PC-9 (cell line): ENCODE measurements around the gene FAM83C. TPM values are rescaled to one million over a fixed set of nuclear protein-coding genes. Genes with fewer than 3 reads are reported as not detected.

Experiments used
- BruUV-seq: library from RNA; stranded (reverse); fragments of 400-500 nt; replicated peaks from 2 replicates; lab custom pipeline; 2021; lab: Mats Ljungman, UMichigan
- CTCF ChIA-PET: fragments of 300-600 bp; sonication (Branson Sonifier 250); formaldehyde crosslinking; loops from one replicate; lab custom pipeline; 2022; ENCODE audit warnings: antibody characterized with exemption; lab: Charles Lee
- POLR2A ChIA-PET: fragments of 300-600 bp; sonication (Branson Sonifier 250); formaldehyde crosslinking; loops from one replicate; lab custom pipeline; 2022; ENCODE audit warnings: antibody characterized with exemption; ENCODE audit not compliant: unreplicated experiment; lab: Charles Lee
- DNase-seq, 2 experiments: peaks; one replicate each; pipeline versions ENCODE4 v3.0.0 to v3.0.0-alpha.2; 2015 to 2022; ENCODE audit warnings: mixed read lengths in 1 of 2
- H2AFZ ChIP-seq: fragments of 200-600 bp; sonication (generic); 2 replicates; pipeline ENCODE4 v1.8.1; 2017; ENCODE audit warnings: antibody characterized with exemption
- H3F3A ChIP-seq: fragments of 200-600 bp; sonication (generic); 2 replicates; pipeline ENCODE4 v1.8.1; 2017; ENCODE audit warnings: antibody characterized with exemption, mild to moderate bottlenecking, low read depth; ENCODE audit not compliant: insufficient read depth
- H3K27ac ChIP-seq: fragments of 200-600 bp; sonication (generic); 2 replicates; pipeline ENCODE4 v1.6.1; 2016; ENCODE audit warnings: mixed run types
- H3K27me3 ChIP-seq: fragments of 200-600 bp; sonication (generic); 2 replicates; pipeline ENCODE4 v1.6.1; 2016; ENCODE audit warnings: low read depth, mixed run types; ENCODE audit not compliant: insufficient read depth
- H3K36me3 ChIP-seq: fragments of 200-600 bp; sonication (generic); 2 replicates; pipeline ENCODE4 v1.6.1; 2016; ENCODE audit warnings: low read depth, mixed run types
- H3K4me1 ChIP-seq: fragments of 200-600 bp; sonication (generic); replicated peaks from 2 replicates; pipeline ENCODE4 v1.6.1; 2016; ENCODE audit warnings: mixed run types; ENCODE audit not compliant: insufficient read depth
- H3K4me2 ChIP-seq: fragments of 200-600 bp; sonication (generic); 2 replicates; pipeline ENCODE4 v1.6.1; 2017; ENCODE audit warnings: mixed run types
- H3K4me3 ChIP-seq: fragments of 200-600 bp; sonication (generic); 2 replicates; pipeline ENCODE4 v1.6.1; 2016; ENCODE audit warnings: mixed run types
- H3K79me2 ChIP-seq: fragments of 200-600 bp; sonication (generic); 2 replicates; pipeline ENCODE4 v1.6.1; 2017; ENCODE audit warnings: low read depth, mixed run types
- H3K9me2 ChIP-seq: fragments of 200-600 bp; sonication (generic); 2 replicates; pipeline ENCODE4 v1.8.1; 2017; ENCODE audit warnings: mild to moderate bottlenecking; ENCODE audit not compliant: insufficient read depth
- H3K9me3 ChIP-seq: fragments of 200-600 bp; sonication (generic); 2 replicates; pipeline ENCODE4 v1.8.1; 2016; ENCODE audit warnings: low read depth; ENCODE audit not compliant: insufficient read depth
- H4K20me1 ChIP-seq: fragments of 200-600 bp; sonication (generic); 2 replicates; pipeline ENCODE4 v1.8.1; 2017; ENCODE audit not compliant: insufficient read depth
- CTCF ChIP-seq: fragments of 200-600 bp; sonication (generic); conservative IDR thresholded peaks from 2 replicates; pipeline ENCODE4 v1.6.1; 2017; ENCODE audit warnings: mixed run types, antibody characterized with exemption, mild to moderate bottlenecking, moderate library complexity
- EZH2 ChIP-seq: fragments of 200-600 bp; sonication (generic); IDR thresholded peaks from 2 replicates; pipeline ENCODE4 v1.8.0; 2017; ENCODE audit warnings: antibody characterized with exemption, low read depth
- intact Hi-C: fragments of 100-400 bp; cut with micrococcal nuclease; formaldehyde crosslinking; loops from one replicate; pipeline ENCODE4 v1.10.0; 2022; ENCODE audit not compliant: unreplicated experiment
- total RNA-seq: library from RNA; stranded (reverse); gene quantifications from 2 replicates; pipeline ENCODE4 v1.2.3, GENCODE V29; 2021

Gene FAM83C
- total RNA-seq, 1 experiment from 2014 or later, result not detected

DNA sequence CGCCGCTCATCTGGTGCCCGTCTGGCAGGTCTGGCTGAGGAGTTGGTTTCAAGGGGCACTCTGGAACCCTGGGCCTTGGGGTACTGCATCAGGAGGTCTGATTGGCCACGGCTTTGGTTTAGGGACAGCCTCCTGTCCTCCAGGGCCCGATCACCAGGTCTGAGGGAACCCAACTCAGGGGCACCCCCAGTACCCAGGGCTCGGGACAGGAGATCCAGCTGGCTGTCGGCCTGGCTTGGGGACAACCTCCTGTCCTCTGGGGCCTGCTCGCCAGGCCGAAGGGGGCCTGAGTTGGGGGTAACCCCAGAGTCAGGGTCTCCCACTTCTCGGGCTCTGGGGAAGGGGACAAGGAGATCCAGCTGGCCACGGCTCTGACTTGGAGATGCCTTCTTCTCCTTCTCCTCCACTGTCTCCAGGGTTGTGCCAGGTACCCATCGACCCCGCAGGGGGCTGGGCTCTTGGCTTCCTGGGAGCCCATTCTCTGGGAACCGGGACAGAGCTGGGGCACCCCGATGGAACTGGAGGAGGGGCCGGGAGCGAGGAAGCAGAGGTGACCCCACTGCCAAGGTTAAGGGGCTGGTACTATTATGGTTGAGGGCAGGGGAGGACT, 5.2 kb downstream of the FAM83C start:
- no TSS peak for BruUV-seq
- CTCF ChIA-PET, result interaction anchor here (0.5 kb wide), 1 partner anchor 453 kb away, joined by 3 read pairs; no protein-coding TSS in a partner anchor
- Histone ChIP-seq H3K4me2 (no peak overlapping the region), H2AFZ (no peak overlapping the region), H3K4me3 (no peak overlapping the region), H3F3A (peaks cover 21% of the 10 kb centered on the region), H3K79me2 (peaks cover 24% of the 10 kb centered on the region), H3K4me1 (peaks cover 15% of the 10 kb centered on the region), H3K36me3 (peaks cover 6% of the 10 kb centered on the region), H3K9me3 (no peaks in the 10 kb centered on the region), H4K20me1 (peaks cover 10% of the 10 kb centered on the region; the same call in 1 of the 2 replicates), H3K9me2 (no peaks in the 10 kb centered on the region), H3K27me3 (no peaks in the 10 kb centered on the region), H3K27ac (no peak overlapping the region)
- TF ChIP-seq EZH2, result no peak
- no peak for TF ChIP-seq CTCF
- intact Hi-C loops, result no loop called here
- POLR2A ChIA-PET, result interaction anchor here (0.6 kb wide), 1 partner anchor 17 kb away, joined by 3 read pairs; no protein-coding TSS in a partner anchor
- no peak for DNase-seq

DNA sequence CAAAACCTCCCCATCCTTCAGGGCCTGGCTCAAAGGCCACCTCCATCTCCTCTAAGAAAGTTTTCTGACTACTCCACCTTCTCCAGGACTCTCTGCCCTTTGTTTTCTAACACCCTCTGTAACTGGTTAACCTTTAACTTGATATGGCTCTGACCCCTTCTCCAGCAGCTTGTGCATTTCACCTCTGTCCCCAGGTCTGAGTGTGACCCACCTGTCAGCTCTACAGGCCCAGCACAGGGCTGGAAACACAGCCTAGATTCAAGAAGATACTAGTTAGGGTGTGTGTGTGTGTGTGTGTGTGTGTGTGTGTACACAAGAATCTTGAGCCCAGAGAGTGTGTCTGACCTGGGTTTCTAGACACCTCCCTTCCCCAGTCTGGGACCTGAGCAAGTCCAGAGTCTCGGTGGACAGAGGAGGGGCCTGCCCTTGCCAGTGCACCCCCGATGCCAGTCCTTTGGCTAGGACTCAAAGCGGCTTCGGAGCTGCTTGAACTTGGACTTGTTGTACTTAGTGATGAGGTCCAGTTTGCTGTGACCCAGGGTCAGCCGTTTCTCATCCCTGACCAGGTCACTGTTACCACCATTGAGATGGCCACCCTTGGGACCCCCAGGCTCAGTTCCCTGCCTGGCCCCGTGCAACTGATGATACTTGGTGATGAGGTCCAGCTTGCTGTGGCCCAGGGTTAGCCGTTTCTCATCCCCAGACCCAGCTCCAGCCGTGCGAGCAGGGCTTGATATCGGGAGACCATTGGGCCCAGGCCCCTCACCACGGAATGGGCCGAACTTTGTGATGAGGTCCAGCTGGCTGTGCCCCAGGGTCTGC, 5.9 kb downstream of the FAM83C start:
- ChIA-PET POLR2A (no interaction called here), CTCF (no interaction called here)
- Histone ChIP-seq H3K4me3 (no peak overlapping the region), H3K9me3 (no peaks in the 10 kb centered on the region), H3F3A (peaks cover 28% of the 10 kb centered on the region), H3K79me2 (peaks cover 31% of the 10 kb centered on the region), H3K9me2 (no peaks in the 10 kb centered on the region), H3K27ac (no peak overlapping the region), H3K4me1 (peaks cover 15% of the 10 kb centered on the region), H4K20me1 (peaks cover 18% of the 10 kb centered on the region), H3K27me3 (no peaks in the 10 kb centered on the region), H3K4me2 (no peak overlapping the region), H3K36me3 (peaks cover 13% of the 10 kb centered on the region), H2AFZ (no peak overlapping the region)
- BruUV-seq, result no TSS peak
- intact Hi-C loops, result no loop called here
- no peak for TF ChIP-seq EZH2
- TF ChIP-seq CTCF, result no peak
- no peak for DNase-seq

GRCh38 chr20:35285806-35286076, 6.5 kb downstream of the FAM83C start:
- BruUV-seq, result no TSS peak
- H3K27me3 ChIP-seq, result no peaks in the 10 kb centered on the region
- TF ChIP-seq CTCF, result no peak
- peaks cover 15% of the 10 kb centered on the region for H3K4me1 ChIP-seq
- H3K79me2 ChIP-seq, result peaks cover 35% of the 10 kb centered on the region
- CTCF ChIA-PET, result no interaction called here
- POLR2A ChIA-PET, result no interaction called here
- H2AFZ ChIP-seq, result no peak overlapping the region
- no peak overlapping the region for H3K4me3 ChIP-seq
- no peak for DNase-seq
- H3K27ac ChIP-seq, result no peak overlapping the region
- no peaks in the 10 kb centered on the region for H3K9me3 ChIP-seq
- no peaks in the 10 kb centered on the region for H3K9me2 ChIP-seq
- H4K20me1 ChIP-seq, result peaks cover 23% of the 10 kb centered on the region
- 0 out of 2 replicates have a peak overlapping the region, but pooled peaks have one; percentile 99 for H3K4me2 ChIP-seq
- H3K36me3 ChIP-seq, result peaks cover 15% of the 10 kb centered on the region
- intact Hi-C loops, result no loop called here
- peaks cover 33% of the 10 kb centered on the region for H3F3A ChIP-seq
